ENCODE measurements around the gene CCDC158. TPM values are rescaled to one million over a fixed set of nuclear protein-coding genes. Genes with fewer than 3 reads are reported as not detected.
A peak's percentile ranks its signal among the peaks of the same experiment; 100 is the strongest.

CCDC158 gene
- polyA plus RNA-seq, 2 of the 4 experiments (the other 2 are of a cell fraction) = 0.06 TPM; not detected in 1

DNA sequence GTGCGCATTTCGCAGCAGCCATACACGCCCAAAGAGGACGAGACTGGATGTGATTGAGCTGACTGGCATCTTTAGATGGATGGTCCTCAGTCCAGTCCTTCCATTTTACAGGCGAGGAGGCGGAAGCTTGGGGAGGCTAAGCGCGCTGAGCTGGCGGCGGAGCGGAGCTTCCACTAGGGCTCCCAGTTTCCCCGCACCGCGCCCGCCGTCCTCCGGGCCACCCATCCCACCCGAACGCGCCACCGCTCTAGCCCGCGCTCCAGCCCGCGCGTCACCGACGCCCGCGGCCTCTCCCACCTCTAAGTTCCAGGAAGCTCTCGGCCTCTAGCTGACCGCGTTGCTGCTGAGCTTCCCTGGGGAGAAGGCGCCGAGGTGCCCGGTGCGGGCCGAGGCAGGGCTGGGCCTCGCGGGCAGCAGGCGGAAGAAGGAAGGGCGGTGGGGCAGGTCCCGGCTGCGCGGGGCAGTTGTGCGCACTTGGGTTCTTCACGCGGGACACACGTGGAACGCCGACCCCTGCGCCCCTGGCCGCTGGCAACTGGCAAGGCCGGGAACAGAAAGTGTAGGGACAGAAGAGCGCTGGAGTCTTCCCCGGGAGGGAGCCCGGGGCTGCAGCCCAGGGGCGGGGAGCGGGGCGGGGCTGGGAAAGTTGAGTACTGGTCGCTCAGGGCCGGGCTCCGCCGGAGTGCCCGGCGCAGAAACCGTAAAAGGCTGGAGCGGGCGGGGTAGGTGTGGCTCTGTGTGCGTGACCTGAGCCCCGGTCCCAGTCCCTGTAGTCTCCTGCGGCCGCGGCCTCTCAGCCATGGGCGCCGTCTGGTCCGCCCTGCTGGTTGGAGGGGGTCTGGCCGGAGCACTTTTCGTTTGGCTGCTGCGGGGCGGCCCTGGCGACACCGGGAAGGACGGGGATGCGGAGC, 114.7 kb downstream of the CCDC158 start, which contains the start of gene STBD1 (continued):
- TF ChIP-seq BHLHE40 (IDR thresholded peaks at IDR 0.05; ENCODE audit: low read depth, low read length) = no peak
- no peak for TF ChIP-seq FOSB (CRISPR knock-in tag; IDR thresholded peaks at IDR 0.05)
- no peak for TF ChIP-seq CEBPB (IDR thresholded peaks at IDR 0.05)
- no peak for TF ChIP-seq HEYL (CRISPR knock-in tag; IDR thresholded peaks at IDR 0.05)
- no peak for TF ChIP-seq SREBF2 (IDR thresholded peaks at IDR 0.05)
- TF ChIP-seq, protein P1, sequence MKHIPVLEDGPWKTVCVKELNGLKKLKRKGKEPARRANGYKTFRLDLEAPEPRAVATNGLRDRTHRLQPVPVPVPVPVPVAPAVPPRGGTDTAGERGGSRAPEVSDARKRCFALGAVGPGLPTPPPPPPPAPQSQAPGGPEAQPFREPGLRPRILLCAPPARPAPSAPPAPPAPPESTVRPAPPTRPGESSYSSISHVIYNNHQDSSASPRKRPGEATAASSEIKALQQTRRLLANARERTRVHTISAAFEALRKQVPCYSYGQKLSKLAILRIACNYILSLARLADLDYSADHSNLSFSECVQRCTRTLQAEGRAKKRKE (CRISPR knock-in tag; IDR thresholded peaks at IDR 0.05; ENCODE audit: low read depth) = no peak

DNA sequence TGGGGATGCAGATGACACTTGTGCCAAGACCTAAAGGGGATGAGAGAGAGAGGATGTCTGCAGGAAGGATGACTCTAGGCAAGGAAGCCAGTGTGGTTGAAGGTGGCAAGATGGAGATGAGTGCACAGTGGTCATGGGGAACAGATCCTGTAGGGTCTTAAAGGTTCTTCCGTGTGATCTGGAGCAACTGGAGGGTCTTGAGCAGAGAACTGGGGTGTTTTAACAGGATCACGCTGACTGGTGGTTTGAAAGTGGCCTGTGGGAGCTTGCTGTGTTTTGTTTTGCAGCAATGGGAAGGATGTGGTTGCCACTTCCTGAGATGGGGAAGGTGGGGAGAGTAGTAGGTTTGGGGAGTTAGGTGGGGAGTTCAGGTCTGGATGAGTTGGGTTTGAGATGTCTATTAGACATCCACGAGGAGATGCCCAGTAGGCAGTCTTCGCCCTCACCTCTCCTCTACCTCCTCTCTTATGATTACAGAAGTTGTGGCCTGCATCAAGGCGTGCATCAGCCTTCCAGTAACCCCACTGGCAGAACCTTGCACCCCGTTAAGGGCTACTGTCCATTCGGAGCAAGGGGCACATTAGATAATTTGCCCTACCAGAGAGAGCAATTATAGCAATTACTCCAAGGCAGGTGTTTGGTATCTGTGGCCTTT, 115.8 kb downstream of the CCDC158 start:
- CTCF ChIA-PET = interaction anchor here (1.1 to 4.6 kb wide), 2 partner anchors 71 to 125 kb away, joined by 3 to 34 read pairs; no protein-coding TSS in a partner anchor
- DNase-seq (ENCODE audit: low read depth in 1 of 2, low spot score in 1 of 2) (no peak), FAIRE-seq (no peak), ATAC-seq (no peak)
- peak overlapping the region; percentile 97 to 99; a peak in 5 of 6 replicates for H3K27ac ChIP-seq
- H3K9me3 ChIP-seq = no peaks in the 10 kb centered on the region
- TF ChIP-seq RARB (CRISPR knock-in tag; IDR thresholded peaks at IDR 0.05) (no peak), MYC (IDR thresholded peaks at IDR 0.05; ENCODE audit: borderline replicate concordance, low read length) (no peak), ZSCAN20 (CRISPR knock-in tag; IDR thresholded peaks at IDR 0.05) (no peak), CBX2 (IDR thresholded peaks at IDR 0.05; ENCODE audit: borderline replicate concordance, low read depth) (no peak), HOXB5 (CRISPR knock-in tag; IDR thresholded peaks at IDR 0.05) (no peak), MAZ (IDR thresholded peaks at IDR 0.05; ENCODE audit: borderline replicate concordance, low read depth, low read length) (no peak), EP300 (IDR thresholded peaks at IDR 0.05) (no peak), TP53 (CRISPR knock-in tag; IDR thresholded peaks at IDR 0.05) (no peak), HEYL (CRISPR knock-in tag; IDR thresholded peaks at IDR 0.05) (no peak), SREBF2 (IDR thresholded peaks at IDR 0.05) (no peak)
- 89% methylated on average over 7 of the region's 7 CpGs for WGBS (ENCODE audit: missing lambda C conversion rate)
- peak overlapping the region; percentile 93 for H3K4me3 ChIP-seq
- POLR2A ChIA-PET = no interaction called here
- peak overlapping the region; percentile 86 for H3K4me2 ChIP-seq
- peaks cover 35% of the 10 kb centered on the region for H3K4me1 ChIP-seq

DNA sequence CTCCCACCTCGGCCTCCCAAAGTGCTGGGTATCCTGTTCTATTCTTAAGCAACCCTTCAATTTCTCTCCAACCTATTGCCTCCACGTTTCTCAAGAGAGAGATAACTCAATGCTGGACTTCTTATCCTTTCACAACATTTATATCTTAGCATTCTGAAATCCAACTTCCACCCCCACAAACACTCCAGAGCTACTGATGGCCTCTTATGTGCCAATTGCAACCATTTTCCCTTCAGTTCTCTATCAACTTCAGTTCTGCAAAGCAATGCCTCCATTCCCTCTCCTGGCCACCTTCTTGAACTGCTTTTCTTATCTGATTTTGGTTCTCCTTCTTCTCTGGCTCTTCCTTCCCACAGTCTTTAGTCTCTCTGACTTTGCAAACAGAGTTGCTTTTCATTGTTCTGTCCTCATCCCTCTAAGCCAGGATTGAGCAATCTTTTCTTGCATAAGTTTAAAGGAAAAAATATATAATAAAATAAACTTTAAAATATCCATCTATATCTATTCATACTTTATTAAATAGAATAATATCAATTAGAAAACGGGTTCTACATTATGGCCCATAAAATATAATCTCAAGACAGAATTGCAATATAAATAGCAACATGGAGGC, 118.0 kb downstream of the CCDC158 start:
- H3K4me3 ChIP-seq = no peak overlapping the region
- DNase-seq (ENCODE audit: low read depth in 1 of 2, low spot score in 1 of 2) (no peak), ATAC-seq (no peak), FAIRE-seq (no peak)
- TF ChIP-seq CHD2 (IDR thresholded peaks at IDR 0.05; ENCODE audit: low read length, partially characterized antibody) (no peak), RFX5 (IDR thresholded peaks at IDR 0.05) (no peak), ZSCAN20 (CRISPR knock-in tag; IDR thresholded peaks at IDR 0.05) (no peak), JUNB (IDR thresholded peaks at IDR 0.05) (no peak), MAZ (IDR thresholded peaks at IDR 0.05; ENCODE audit: borderline replicate concordance, low read depth, low read length) (no peak)
- ChIA-PET CTCF (no interaction called here), POLR2A (interaction anchor here (0.7 kb wide), 1 partner anchor 118 kb away, joined by 3 read pairs; the partner anchor contains the start of gene CCDC158)
- peak overlapping the region; percentile 24 to 84; a peak in 2 of 6 replicates for H3K27ac ChIP-seq
- H3K4me2 ChIP-seq = no peak overlapping the region
- peaks cover 10% of the 10 kb centered on the region; the same call in 2 of the 3 replicates for H3K9me3 ChIP-seq
- H3K4me1 ChIP-seq = peaks cover 35% of the 10 kb centered on the region
- 88% methylated on average over 3 of the region's 3 CpGs for WGBS (ENCODE audit: missing lambda C conversion rate)

DNA sequence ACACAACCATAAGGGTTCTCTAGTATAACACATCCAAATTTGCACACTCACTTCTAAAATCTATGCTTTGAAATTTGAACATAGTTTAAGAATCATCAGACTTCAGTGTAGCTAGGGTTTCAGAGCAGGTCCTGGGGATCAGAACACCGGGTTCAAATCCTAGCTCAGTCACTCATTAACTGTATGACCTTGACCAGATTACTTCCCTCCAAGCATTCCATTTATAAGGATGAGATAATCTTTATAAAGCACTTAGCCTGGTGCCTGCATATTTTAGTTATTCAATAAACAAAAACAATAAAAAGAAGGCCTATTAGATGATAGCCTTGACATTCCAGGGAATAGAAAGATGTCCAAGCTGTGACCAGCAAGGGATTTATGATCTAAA, 119.2 kb downstream of the CCDC158 start:
- Histone ChIP-seq H3K4me1 (peaks cover 32% of the 10 kb centered on the region), H3K4me2 (peak overlapping the region; percentile 71), H3K9me3 (peaks cover 17% of the 10 kb centered on the region; the same call in 2 of the 3 replicates), H3K27ac (peak overlapping the region; percentile 55 to 84), H3K4me3 (no peak overlapping the region)
- no peak for FAIRE-seq
- DNase-seq (ENCODE audit: low read depth in 1 of 2, low spot score in 1 of 2) = no peak
- ATAC-seq = no peak
- ChIA-PET POLR2A (interaction anchor here (1.0 kb wide), 1 partner anchor 88 kb away, joined by 3 read pairs; the partner anchor contains the start of gene SCARB2), CTCF (no interaction called here)
- TF ChIP-seq BHLHE40 (IDR thresholded peaks at IDR 0.05; ENCODE audit: low read depth, low read length) (no peak), ESRRA (IDR thresholded peaks at IDR 0.05; ENCODE audit: borderline replicate concordance, low read length) (no peak), FOSL2 (IDR thresholded peaks at IDR 0.05) (no peak), FOSL2 (CRISPR knock-in tag; IDR thresholded peaks at IDR 0.05) (no peak), TP53 (CRISPR knock-in tag; IDR thresholded peaks at IDR 0.05) (no peak), NFE2L2 (conservative IDR thresholded peaks at IDR 0.05; ENCODE audit: low read length) (no peak), HEYL (CRISPR knock-in tag; IDR thresholded peaks at IDR 0.05) (no peak), ZC3H11A (IDR thresholded peaks at IDR 0.05) (no peak), ZNF302 (CRISPR knock-in tag; IDR thresholded peaks at IDR 0.05) (no peak), POLR2AphosphoS2 (conservative IDR thresholded peaks at IDR 0.05; ENCODE audit: low read length) (no peak), NPAS2 (CRISPR knock-in tag; IDR thresholded peaks at IDR 0.05; ENCODE audit: borderline replicate concordance) (no peak), CBX8 (IDR thresholded peaks at IDR 0.05) (no peak), POLR2A (IDR thresholded peaks at IDR 0.05; ENCODE audit: low read length) (no peak), CHD4 (IDR thresholded peaks at IDR 0.05; ENCODE audit: borderline replicate concordance) (no peak)
- TF ChIP-seq, protein P2, sequence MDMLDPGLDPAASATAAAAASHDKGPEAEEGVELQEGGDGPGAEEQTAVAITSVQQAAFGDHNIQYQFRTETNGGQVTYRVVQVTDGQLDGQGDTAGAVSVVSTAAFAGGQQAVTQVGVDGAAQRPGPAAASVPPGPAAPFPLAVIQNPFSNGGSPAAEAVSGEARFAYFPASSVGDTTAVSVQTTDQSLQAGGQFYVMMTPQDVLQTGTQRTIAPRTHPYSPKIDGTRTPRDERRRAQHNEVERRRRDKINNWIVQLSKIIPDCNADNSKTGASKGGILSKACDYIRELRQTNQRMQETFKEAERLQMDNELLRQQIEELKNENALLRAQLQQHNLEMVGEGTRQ (IDR thresholded peaks at IDR 0.05) = no peak
- 0% methylated on average over 1 of the region's 1 CpG for WGBS (ENCODE audit: missing lambda C conversion rate)

Measured in A549 (cell line).